Transverse colon (tissue), 3 donors: Measurements from ENCODE around the gene PROX1.

ENCODE experiments used
- POLR2A ChIP-seq: fragments of 450-650 bp; IDR thresholded peaks from one replicate; pipeline ENCODE4 v1.6.1; 2016; ENCODE audit warnings: antibody characterized with exemption, mild to moderate bottlenecking, moderate library complexity
- TF ChIP-seq, protein P1 (sequence below), 5 experiments: fragments of 200-600 bp in 3 of 5; fragments of 450-650 bp in 2 of 5; sonication (generic) in 3 of 5; IDR thresholded peaks; 1 replicate in 2 of 5; 2 replicates in 3 of 5; pipeline ENCODE4 v1.5.1; 2016 to 2017; ENCODE audit warnings: antibody characterized with exemption in 5 of 5, inconsistent platforms in 3 of 5, mild to moderate bottlenecking in 2 of 5, moderate library complexity in 1 of 5

DNA sequence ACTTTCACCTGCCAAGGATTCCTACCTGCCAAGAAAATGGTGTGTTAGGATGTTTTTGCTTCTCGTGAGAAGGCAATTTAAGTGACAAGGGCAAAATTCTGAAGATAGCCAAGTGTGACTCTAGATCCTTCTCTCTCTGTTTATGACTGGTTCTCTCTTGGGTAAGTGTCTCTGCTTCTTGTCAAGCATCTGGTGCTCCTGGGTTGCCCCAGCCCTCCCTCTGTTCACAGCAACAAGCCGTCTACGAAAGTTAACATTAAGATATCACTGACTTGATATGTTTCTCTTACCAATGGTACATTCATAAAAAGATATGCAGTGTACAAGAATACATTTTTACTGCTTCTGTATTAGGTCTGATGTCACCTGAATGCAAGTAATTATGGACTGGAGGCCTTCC is 55.4 kb downstream of the PROX1 start:
- TF ChIP-seq, protein P1, sequence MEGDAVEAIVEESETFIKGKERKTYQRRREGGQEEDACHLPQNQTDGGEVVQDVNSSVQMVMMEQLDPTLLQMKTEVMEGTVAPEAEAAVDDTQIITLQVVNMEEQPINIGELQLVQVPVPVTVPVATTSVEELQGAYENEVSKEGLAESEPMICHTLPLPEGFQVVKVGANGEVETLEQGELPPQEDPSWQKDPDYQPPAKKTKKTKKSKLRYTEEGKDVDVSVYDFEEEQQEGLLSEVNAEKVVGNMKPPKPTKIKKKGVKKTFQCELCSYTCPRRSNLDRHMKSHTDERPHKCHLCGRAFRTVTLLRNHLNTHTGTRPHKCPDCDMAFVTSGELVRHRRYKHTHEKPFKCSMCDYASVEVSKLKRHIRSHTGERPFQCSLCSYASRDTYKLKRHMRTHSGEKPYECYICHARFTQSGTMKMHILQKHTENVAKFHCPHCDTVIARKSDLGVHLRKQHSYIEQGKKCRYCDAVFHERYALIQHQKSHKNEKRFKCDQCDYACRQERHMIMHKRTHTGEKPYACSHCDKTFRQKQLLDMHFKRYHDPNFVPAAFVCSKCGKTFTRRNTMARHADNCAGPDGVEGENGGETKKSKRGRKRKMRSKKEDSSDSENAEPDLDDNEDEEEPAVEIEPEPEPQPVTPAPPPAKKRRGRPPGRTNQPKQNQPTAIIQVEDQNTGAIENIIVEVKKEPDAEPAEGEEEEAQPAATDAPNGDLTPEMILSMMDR (IDR thresholded peaks at IDR 0.05), result no peak
- TF ChIP-seq POLR2A, result no peak
